Activated T-helper 2 cell treated with anti-CD3 and anti-CD28 coated beads, Interferon-gamma antibody, Interleukin-2, Interleukin-4, amounts not matched to agents 10 μg/mL and 5 μg/mL and 100 μg/mL, durations not matched to agents 14 hours and 24 hours and 36 hours (primary cell): ENCODE results near the gene DYNLL2. TPM values are rescaled to one million over a fixed set of nuclear protein-coding genes. Genes with fewer than 3 reads are reported as not detected.
"Not testable (repeated sequence)": the region's sequence is repeated elsewhere in the genome, so short reads cannot be mapped to it uniquely, and the experiment has no call there.

Source experiments
- DNase-seq: peaks from one replicate; pipeline ENCODE4 v3.0.0; 2021; ENCODE audit warnings: low spot score
- H3K27ac Mint-ChIP-seq: one replicate; pipeline ENCODE4 v1.8.0; 2021; ENCODE audit warnings: mixed read lengths
- H3K27me3 Mint-ChIP-seq: one replicate; pipeline ENCODE4 v1.8.0; 2021; ENCODE audit warnings: low read depth, mixed read lengths
- H3K36me3 Mint-ChIP-seq: one replicate; pipeline ENCODE4 v1.8.0; 2021; ENCODE audit warnings: low read depth, mixed read lengths
- H3K4me1 Mint-ChIP-seq: one replicate; pipeline ENCODE4 v1.8.0; 2021; ENCODE audit warnings: low read depth, mixed read lengths
- H3K4me3 Mint-ChIP-seq: one replicate; pipeline ENCODE4 v1.8.0; 2021; ENCODE audit warnings: low read depth, mild to moderate bottlenecking, moderate library complexity, mixed read lengths
- H3K9me3 Mint-ChIP-seq: one replicate; pipeline ENCODE4 v1.8.0; 2021; ENCODE audit warnings: mixed read lengths
- intact Hi-C: fragments of 100-400 bp; cut with micrococcal nuclease; formaldehyde crosslinking; loops from one replicate; pipeline ENCODE4 v1.15.1; 2023
- total RNA-seq: library from RNA; stranded (reverse); gene quantifications from 2 replicates; pipeline ENCODE4 v1.2.3, GENCODE V29; 2022

DYNLL2 gene
- total RNA-seq, 1 donor from 2014 or later: 33.6 TPM

DNA sequence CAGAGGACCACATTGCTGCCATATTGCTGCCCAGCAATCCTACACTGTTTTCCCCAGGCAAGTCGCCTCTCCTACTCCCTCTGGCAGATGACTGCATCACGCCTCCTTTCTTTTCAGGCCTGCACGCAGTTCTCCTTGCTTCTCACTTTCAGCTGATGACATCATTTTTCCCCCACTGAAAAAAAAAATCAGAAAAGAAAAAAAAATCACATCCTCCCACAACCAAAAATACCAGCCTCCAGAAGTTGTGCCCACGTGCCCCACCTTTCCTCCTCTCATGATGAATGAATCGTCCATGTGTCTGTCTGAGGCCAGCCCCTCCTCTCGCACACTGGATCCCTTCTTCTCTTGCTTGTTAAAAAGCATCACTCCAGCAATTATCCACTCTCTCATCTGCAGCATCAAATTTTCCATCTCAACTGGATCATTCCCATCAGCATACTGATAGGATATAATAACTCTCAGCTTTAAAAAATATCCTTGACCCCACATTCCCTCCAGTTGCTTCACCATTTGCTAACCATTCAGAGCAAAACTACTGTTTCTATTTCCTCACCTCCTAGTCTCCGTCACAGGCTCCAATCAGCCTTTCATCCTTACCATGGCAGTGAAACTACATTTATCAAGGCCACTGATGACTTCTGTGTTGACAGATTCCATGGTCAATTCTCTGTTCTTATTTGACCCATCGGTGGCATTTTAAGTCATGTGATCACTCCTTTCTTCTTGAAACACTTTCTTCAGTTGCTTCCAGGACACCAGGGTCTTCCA, 30.1 kb upstream of the DYNLL2 start:
- Mint-ChIP-seq H3K4me1 (peaks cover 5% of the 10 kb centered on the region), H3K27ac (no peak overlapping the region), H3K36me3 (no peaks in the 10 kb centered on the region), H3K9me3 (no peaks in the 10 kb centered on the region), H3K4me3 (no peak overlapping the region), H3K27me3 (peaks cover 3% of the 10 kb centered on the region)
- DNase-seq: no peak
- intact Hi-C loops: no loop called here

DNA sequence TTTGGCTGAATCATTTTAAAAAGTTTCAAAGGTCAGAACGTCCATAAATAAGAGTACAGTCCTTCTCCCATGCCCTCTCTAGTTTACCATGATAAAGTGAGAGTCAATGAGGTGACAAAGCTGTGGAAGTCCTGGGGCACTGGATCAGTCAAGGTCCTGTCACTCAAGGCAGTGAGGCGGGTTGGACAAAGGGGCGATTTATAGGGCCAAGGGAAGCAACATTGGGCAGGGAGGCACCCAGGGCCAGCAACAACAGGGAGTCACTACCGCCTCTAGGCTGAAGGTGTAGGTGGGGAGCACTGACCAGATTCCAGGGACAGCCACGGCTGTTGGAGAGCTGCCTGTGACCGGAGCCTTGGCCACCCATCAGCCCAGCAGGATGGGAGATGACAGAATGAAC, 28.6 kb upstream of the DYNLL2 start:
- Mint-ChIP-seq H3K27me3 (peaks cover 5% of the 10 kb centered on the region), H3K36me3 (no peaks in the 10 kb centered on the region), H3K27ac (no peak overlapping the region), H3K4me3 (no peak overlapping the region), H3K9me3 (no peaks in the 10 kb centered on the region), H3K4me1 (peaks cover 5% of the 10 kb centered on the region)
- intact Hi-C loops: no loop called here
- no peak for DNase-seq

DNA sequence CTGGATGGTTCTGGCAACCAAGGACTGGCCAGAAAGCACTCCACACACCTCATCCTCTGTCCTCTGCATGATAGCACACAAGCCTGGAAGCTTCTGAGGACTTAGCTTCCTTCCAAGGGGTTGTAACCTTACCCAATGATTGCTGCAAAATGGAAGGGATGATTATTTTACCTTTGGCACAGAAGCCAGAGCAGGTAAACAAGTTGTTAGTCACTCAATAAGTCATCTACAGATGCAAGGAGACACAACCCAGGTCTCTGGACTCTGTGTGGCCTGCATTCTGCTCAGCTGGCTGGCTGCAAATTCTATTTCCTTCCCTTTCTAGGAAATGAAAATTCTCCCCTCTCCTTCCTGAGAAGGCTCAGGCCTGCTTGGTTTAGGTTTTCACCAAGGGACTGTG, 26.7 kb upstream of the DYNLL2 start:
- no peak for DNase-seq
- Mint-ChIP-seq H3K27me3 (peaks cover 5% of the 10 kb centered on the region), H3K27ac (no peak overlapping the region), H3K9me3 (no peaks in the 10 kb centered on the region), H3K4me1 (peaks cover 5% of the 10 kb centered on the region), H3K36me3 (no peaks in the 10 kb centered on the region), H3K4me3 (no peak overlapping the region)
- intact Hi-C loops: no loop called here

DNA sequence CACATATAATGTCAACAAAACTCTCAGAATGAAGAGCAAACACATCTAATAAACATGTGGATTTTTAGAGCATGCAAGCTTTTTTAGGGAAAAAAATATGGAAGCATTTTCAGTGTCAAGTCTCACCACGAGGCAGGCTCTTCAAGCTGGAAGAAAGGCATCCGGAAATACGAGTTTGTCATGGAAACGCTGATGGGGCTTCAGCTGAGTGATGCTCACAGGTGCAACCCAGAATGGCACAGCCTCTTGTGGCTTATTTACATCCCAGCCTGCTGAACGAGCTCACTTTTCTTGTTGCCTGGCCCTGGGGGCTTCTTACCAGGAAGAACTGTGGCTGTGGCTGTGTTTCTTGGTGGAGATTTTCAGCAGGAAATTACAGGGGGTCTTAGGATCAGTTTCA, 24.1 kb upstream of the DYNLL2 start:
- no peaks in the 10 kb centered on the region for H3K36me3 Mint-ChIP-seq
- H3K27me3 Mint-ChIP-seq: peaks cover 6% of the 10 kb centered on the region
- no peak for DNase-seq
- no peaks in the 10 kb centered on the region for H3K9me3 Mint-ChIP-seq
- no peak overlapping the region for H3K4me3 Mint-ChIP-seq
- no peaks in the 10 kb centered on the region for H3K4me1 Mint-ChIP-seq
- H3K27ac Mint-ChIP-seq: no peak overlapping the region
- intact Hi-C loops: no loop called here

DNA sequence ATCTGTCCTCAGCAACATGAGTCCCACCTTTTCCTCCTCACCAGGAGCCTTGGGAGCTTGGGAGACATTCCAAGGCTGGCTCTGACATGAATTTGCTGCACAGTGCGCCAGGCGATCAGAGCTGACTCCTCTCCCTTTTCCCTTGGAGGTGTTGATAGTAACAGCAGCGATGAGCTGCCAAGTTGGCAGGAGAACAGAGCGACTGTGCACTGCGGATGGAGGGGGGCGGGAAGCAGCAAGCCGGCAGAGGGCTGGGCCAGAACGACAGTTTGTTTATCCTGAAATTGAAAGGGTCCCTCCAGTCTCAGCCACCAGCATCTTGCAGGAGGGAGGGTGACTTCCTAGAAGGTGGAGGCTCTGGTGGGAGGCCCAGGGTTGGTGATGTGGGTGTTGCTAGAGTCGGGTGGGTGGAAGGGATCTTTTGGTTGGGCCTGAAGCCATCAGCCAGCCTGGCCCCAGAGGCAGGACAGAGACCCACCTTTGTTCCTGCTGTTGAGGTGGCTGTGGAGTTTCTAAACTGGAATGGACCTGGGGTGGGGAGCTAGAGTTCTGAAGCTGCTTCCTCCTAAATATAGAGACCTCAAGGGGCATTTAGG, 22.5 kb upstream of the DYNLL2 start:
- Mint-ChIP-seq H3K27me3 (peaks cover 6% of the 10 kb centered on the region), H3K27ac (no peak overlapping the region), H3K36me3 (no peaks in the 10 kb centered on the region)

DNA sequence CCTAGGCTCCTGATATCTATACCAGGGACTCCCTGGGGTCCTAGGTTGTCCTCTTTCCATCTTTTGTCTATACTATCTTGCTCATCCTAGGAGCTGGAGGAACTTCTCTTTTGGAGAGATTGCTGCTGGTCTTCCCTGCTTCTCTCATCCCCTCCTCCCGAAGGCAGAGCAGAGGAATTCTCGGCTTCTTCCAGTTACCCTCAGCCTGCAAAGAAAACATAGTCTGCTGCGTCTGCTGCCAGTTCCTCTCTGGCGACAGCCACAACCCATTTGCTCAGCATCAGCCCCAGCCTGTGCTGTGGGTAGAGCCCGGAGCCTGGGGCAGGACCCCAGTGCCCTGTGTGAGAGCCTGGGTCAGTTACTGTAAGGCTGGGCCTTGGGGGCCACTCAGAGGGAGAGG, 21.5 kb upstream of the DYNLL2 start:
- DNase-seq: no peak
- H3K27me3 Mint-ChIP-seq: peaks cover 6% of the 10 kb centered on the region
- H3K27ac Mint-ChIP-seq: no peak overlapping the region
- intact Hi-C loops: no loop called here
- H3K36me3 Mint-ChIP-seq: no peaks in the 10 kb centered on the region
- no peak overlapping the region for H3K4me3 Mint-ChIP-seq
- no peaks in the 10 kb centered on the region for H3K4me1 Mint-ChIP-seq
- H3K9me3 Mint-ChIP-seq: no peaks in the 10 kb centered on the region

More for the DNA sequence above, 22.5 kb upstream of the DYNLL2 start:
- H3K9me3 Mint-ChIP-seq: no peaks in the 10 kb centered on the region
- no peak overlapping the region for H3K4me3 Mint-ChIP-seq
- no peaks in the 10 kb centered on the region for H3K4me1 Mint-ChIP-seq
- intact Hi-C loops: no loop called here
- no peak for DNase-seq

DNA sequence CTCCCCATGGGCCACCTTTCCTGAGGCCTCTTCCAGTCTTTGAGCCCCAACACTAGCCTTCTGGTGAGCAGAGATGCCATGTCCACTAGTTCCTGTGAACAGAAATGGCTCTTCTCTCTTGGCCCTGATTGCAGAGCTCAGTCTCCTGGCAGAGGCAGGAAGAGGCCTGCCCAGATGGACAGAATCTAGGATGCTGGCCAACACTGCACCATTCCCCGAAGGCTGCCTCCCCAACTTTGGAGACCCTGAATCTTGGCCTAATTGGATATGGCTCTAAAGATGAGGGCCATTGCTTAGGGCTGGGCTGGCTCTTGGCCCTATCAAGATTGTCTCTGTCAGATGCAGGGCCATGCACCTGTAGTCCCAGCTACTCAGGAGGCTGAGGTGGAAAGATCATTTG, 18.0 kb upstream of the DYNLL2 start:
- Mint-ChIP-seq H3K27ac (no peak overlapping the region), H3K27me3 (peaks cover 10% of the 10 kb centered on the region), H3K4me1 (no peaks in the 10 kb centered on the region), H3K9me3 (no peaks in the 10 kb centered on the region), H3K4me3 (no peak overlapping the region), H3K36me3 (no peaks in the 10 kb centered on the region)
- DNase-seq: no peak
- intact Hi-C loops: no loop called here

DNA sequence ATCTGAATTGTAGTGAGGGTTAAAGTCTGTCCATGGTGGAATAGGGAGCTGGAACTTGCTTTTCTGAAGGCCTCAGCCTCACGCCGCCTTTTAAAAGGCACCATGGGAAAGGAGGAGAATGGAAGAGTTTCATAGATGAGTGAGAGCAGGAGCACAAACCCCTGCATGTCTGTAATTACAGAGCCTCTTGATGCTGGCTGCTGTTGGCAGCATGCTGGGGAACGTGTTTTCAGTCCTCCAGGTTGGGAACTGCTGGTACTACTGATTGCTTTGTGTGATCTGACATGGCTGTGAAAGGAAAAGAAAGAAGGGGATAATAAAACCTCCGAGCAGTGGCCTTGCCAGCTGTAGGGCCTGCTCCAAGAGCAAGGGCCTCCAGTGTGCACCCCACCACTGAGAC, 16.8 kb upstream of the DYNLL2 start:
- intact Hi-C loops: no loop called here
- H3K4me1 Mint-ChIP-seq: no peaks in the 10 kb centered on the region
- H3K27me3 Mint-ChIP-seq: peaks cover 20% of the 10 kb centered on the region
- H3K9me3 Mint-ChIP-seq: no peaks in the 10 kb centered on the region
- no peak overlapping the region for H3K4me3 Mint-ChIP-seq
- no peak overlapping the region for H3K27ac Mint-ChIP-seq
- H3K36me3 Mint-ChIP-seq: no peaks in the 10 kb centered on the region
- no peak for DNase-seq

DNA sequence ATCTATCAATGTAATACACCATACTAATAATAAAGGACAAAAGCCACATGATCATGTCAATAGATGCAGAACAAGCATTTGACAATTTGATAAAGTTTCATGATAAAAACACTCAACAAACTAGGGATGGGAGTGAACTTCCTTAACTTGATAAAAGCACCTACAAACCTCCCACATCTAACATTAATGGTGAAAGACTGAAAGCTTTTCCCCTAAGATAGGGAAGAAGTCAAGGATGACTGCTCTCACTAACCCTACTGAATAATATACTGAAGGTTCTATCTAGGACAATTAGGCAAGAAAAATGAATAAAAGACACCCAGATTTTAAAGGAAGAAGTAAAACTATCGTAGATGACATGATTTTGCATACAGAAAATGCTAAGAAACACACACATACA, 10.4 kb upstream of the DYNLL2 start:
- no peak overlapping the region for H3K27ac Mint-ChIP-seq
- intact Hi-C loops: no loop called here
- H3K4me3 Mint-ChIP-seq: no peak overlapping the region
- H3K27me3 Mint-ChIP-seq: peaks cover 47% of the 10 kb centered on the region
- no peak for DNase-seq
- H3K4me1 Mint-ChIP-seq: no peaks in the 10 kb centered on the region
- H3K9me3 Mint-ChIP-seq: no peaks in the 10 kb centered on the region
- H3K36me3 Mint-ChIP-seq: no peaks in the 10 kb centered on the region

DNA sequence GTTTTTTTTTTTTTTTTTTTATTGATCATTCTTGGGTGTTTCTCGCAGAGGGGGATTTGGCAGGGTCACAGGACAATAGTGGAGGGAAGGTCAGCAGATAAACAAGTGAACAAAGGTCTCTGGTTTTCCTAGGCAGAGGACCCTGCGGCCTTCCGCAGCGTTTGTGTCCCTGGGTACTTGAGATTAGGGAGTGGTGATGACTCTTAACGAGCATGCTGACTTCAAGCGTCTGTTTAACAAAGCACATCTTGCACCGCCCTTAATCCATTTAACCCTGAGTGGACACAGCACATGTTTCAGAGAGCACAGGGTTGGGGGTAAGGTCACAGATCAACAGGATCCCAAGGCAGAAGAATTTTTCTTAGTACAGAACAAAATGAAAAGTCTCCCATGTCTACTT, 10.0 kb upstream of the DYNLL2 start:
- H3K36me3 Mint-ChIP-seq, H3K9me3 Mint-ChIP-seq, H3K27ac Mint-ChIP-seq, intact Hi-C loops, DNase-seq, H3K4me1 Mint-ChIP-seq, H3K4me3 Mint-ChIP-seq: not testable (repeated sequence)
- H3K27me3 Mint-ChIP-seq: peaks cover 51% of the 10 kb centered on the region

DNA sequence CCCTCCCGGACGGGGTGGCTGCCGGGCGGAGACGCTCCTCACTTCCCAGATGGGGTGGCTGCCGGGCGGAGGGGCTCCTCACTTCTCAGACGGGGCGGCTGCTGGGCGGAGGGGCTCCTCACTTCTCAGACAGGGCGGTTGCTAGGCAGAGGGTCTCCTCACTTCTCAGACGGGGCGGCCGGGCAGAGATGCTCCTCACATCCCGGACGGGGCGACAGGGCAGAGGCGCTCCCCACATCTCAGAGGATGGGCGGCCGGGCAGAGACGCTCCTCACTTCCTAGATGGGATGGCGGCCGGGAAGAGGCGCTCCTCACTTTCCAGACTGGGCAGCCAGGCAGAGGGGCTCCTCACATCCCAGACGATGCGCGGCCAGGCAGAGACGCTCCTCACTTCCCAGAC, 8.8 kb upstream of the DYNLL2 start:
- H3K27ac Mint-ChIP-seq, DNase-seq, intact Hi-C loops, H3K9me3 Mint-ChIP-seq, H3K4me3 Mint-ChIP-seq, H3K36me3 Mint-ChIP-seq, H3K4me1 Mint-ChIP-seq: not testable (repeated sequence)
- peaks cover 56% of the 10 kb centered on the region for H3K27me3 Mint-ChIP-seq

DNA sequence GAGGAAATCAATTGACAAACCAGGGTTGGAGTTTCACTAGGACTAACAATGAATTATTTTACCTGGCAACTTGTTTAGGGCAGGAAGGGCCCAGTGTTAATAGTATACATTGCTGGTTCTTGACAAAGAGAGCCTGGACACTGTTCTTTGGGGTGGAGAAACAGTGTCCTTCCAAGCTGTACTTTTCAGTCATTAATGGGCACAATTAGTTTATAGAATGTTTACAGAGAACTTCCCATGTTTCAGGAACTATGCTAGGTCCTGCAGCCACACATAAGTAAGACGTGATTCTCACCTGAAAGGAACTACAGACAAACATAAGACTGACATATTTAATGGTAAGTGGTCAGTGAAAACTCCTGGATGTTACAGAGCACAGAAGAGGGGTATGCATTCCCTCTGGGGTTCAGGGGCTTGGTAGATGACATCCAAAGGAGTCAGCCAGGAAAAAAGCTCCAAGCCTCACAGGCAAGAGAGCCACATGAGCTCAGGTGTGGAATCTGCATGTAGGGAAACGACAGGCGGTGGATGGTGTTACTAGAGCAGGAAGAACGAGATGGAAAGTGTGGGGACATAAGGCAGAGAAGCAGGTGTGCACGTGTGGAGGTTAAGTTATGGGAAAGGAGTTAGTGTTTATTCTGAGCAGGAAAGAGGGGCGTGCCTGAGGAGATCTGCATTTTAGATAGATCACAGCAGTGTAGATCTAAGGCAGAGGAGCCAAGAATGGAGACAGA, 3.8 kb upstream of the DYNLL2 start:
- DNase-seq: no peak
- Mint-ChIP-seq H3K4me1 (no peaks in the 10 kb centered on the region), H3K9me3 (no peaks in the 10 kb centered on the region), H3K27ac (no peak overlapping the region), H3K36me3 (no peaks in the 10 kb centered on the region), H3K4me3 (no peak overlapping the region), H3K27me3 (peaks cover 46% of the 10 kb centered on the region)
- intact Hi-C loops: no loop called here

DNA sequence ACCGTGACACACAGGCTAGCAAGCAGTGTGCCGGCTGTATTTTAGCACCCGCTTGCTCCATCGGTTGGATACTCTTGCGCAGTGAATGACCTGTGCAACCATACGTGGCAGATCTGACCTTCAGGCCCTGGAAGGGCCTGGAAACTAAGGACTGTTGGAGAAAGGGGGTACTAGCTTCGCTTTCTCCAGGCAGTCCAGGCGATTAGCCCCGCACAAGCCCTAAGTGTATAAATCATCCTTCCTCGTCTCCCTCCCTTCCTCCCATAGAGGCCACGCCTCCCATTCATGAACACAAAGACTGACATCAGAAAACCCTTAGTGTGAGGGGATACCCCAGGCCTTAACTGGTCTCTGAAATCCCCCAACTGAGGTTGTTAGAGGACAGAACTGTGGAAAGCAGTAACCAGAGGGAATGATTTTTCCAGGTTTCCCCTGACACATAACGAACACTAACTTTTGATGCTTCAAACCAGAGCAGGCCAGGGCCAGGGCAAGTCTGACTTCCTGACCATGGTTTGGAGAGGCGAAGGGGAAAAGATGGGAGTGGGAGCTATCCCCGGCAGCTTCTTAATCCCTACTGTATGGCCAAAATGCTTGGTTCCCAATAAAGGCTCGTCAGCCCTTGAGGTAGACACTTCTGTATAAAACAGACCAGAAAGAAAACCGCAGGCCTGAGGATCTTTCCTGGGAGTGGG, 1.4 kb upstream of the DYNLL2 start:
- peaks cover 22% of the 10 kb centered on the region for H3K36me3 Mint-ChIP-seq
- no peak for DNase-seq
- H3K27me3 Mint-ChIP-seq: peaks cover 33% of the 10 kb centered on the region
- no peaks in the 10 kb centered on the region for H3K9me3 Mint-ChIP-seq
- H3K4me3 Mint-ChIP-seq: no peak overlapping the region
- peaks cover 18% of the 10 kb centered on the region for H3K4me1 Mint-ChIP-seq
- no peak overlapping the region for H3K27ac Mint-ChIP-seq
- intact Hi-C loops: no loop called here
